Astrocyte of the spinal cord (primary cell): ENCODE data around the gene TKT.
"Not testable (repeated sequence)": the region's sequence is repeated elsewhere in the genome, so short reads cannot be mapped to it uniquely, and the experiment has no call there.

ENCODE experiments used
- DNase-seq: peaks from one replicate; pipeline ENCODE4 v3.0.0; 2011; ENCODE audit warnings: low read depth, low spot score
- H3K4me3 ChIP-seq: 2 replicates; pipeline ENCODE4 v1.5.1; 2011; ENCODE audit warnings: low read depth, mild to moderate bottlenecking, low read length, moderate library complexity
- CTCF ChIP-seq: IDR thresholded peaks from 2 replicates; pipeline ENCODE4 v1.5.1; 2012; ENCODE audit warnings: low read depth, mild to moderate bottlenecking, low read length, inconsistent platforms
- in situ Hi-C: cut with HindIII; loops from 2 replicates; pipeline ENCODE4 v1.10.0; 2017; ENCODE audit warnings: low sequenced_read_pairs

TKT gene

GRCh38 chr3:53273146-53273670 is 17.4 kb upstream of the TKT start:
- TF ChIP-seq CTCF, result no peak
- no peak for DNase-seq
- H3K4me3 ChIP-seq, result no peak overlapping the region
- in situ Hi-C loops, result no loop called here

GRCh38 chr3:53269888-53270880 is 14.4 kb upstream of the TKT start:
- H3K4me3 ChIP-seq, result no peak overlapping the region
- in situ Hi-C loops, result no loop called here
- no peak for TF ChIP-seq CTCF
- DNase-seq, result peak; percentile 97

- DNase-seq, H3K4me3 ChIP-seq, in situ Hi-C loops: not testable (repeated sequence)
Measured at GRCh38 chr3:53269193-53269592, 13.4 kb upstream of the TKT start.

GRCh38 chr3:53267766-53268165 is 11.9 kb upstream of the TKT start:
- no peak for DNase-seq
- in situ Hi-C loops, result no loop called here
- no peak for TF ChIP-seq CTCF
- no peak overlapping the region for H3K4me3 ChIP-seq

- no peak for TF ChIP-seq CTCF
- no peak overlapping the region for H3K4me3 ChIP-seq
- DNase-seq, result no peak
- in situ Hi-C loops, result no loop called here
Measured at GRCh38 chr3:53264718-53265117, 8.9 kb upstream of the TKT start.

GRCh38 chr3:53263907-53264306 is 8.1 kb upstream of the TKT start:
- DNase-seq, result no peak
- in situ Hi-C loops, result no loop called here
- TF ChIP-seq CTCF, result no peak
- H3K4me3 ChIP-seq, result no peak overlapping the region

- TF ChIP-seq CTCF, result no peak
- H3K4me3 ChIP-seq, result no peak overlapping the region
- DNase-seq, result no peak
- in situ Hi-C loops, result no loop called here
Measured at GRCh38 chr3:53261712-53262111, 5.9 kb upstream of the TKT start.
